Stimulated activated CD4-positive, alpha-beta T cell treated with anti-CD3 and anti-CD28 coated beads, Interleukin-15, amount 100 ng/mL, for 1 hour (primary cell): ENCODE measurements around the gene BNIP3.
"Not testable (repeated sequence)": the region's sequence is repeated elsewhere in the genome, so short reads cannot be mapped to it uniquely, and the experiment has no call there.

Experiments used
- DNase-seq, 2 donors: peaks; one replicate each; pipeline ENCODE4 v3.0.0-alpha.2; 2020; ENCODE audit warnings: low read depth in 1 of 2, low spot score in 1 of 2

BNIP3 gene

DNA sequence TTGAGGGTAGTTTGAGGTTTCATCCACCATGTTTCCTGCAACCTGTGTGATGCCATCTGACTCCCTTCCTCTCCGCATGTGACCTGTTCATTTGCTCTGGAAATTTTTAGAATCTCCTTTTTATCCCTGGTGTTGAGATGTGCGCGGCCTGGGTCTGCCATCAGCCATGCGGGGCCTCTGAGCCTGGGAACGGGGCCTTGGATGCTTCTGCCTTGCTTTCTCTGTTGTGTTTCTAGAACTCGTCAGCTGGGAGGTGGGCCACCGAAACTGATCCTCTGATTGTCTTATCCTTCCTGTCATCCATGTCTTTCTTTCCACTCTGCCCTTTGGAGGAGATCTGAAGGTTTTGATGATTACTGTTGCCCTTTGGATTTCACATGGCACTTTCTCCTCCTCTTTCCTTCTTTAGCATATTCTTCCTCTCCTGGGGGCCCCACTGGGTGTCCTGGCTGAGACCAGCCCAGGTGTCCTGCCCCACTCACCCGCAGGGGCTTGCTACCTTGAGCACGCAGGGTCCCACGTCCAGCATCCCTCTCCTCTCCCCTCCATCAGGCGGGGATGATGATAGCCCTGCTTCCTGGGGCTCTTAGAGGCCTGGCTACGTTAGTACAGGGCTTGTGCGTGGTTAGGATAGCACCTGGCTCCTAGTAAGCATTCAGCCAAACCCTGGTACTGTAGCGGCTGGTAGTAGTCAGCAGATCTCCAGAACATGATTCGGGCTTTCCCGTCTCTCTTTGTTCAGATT lies 51.0 kb downstream of the BNIP3 start:
- DNase-seq, result no peak

DNA sequence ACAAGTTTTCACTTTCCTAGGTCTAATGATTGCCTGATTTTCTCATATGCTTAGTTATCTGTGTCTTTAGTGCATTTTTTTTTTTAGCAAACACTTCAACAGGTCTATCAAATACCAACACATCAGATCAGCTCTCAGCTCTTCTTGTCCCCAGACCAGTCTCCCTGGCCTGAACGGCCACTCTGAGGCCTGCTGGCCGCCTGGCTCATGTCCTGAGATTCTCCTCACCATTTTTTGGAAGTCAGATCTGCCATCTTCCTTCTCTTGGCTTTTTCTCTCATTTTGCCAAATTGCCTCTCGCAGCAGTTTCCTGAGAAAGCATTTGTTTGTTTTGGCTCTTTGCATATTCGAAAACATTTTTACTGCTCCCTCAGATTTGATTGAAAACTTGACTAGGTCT lies 51.6 kb downstream of the BNIP3 start:
- DNase-seq, result no peak

DNA sequence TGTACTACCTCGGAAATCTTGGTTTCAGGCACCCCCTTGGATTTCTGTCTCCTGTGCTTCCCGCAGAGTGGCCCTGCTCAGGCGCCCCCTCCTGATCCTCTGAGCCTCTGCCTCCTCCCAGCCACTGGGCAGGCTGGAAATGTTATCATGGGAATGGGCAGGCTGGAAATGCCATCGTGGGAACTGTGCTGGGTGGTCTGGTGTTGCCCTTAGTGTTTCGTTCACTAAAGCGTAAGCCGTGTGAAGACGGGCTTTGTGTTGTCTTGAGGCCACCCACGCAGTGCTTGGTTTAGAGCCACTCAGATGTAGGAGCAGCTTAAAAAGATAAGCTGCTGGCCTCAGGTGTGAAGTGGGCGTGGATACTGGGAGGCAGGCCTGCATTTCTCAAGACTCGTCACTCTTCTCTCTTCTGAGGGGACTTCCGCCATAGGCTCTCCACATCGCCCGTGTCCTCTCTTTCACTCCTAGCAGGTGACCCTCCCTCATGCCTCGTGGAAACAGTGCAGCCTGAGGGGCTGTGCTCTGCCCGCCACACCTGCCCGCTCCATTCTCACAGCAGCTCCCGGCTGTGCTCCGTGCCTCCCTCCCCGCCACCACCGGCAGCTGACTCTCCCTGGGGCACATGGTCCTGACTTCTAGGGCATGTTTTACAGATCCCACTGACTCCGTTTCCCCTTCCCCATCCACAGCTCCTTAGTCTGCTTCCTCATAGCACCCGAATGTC lies 52.4 kb downstream of the BNIP3 start:
- DNase-seq, result no peak

DNA sequence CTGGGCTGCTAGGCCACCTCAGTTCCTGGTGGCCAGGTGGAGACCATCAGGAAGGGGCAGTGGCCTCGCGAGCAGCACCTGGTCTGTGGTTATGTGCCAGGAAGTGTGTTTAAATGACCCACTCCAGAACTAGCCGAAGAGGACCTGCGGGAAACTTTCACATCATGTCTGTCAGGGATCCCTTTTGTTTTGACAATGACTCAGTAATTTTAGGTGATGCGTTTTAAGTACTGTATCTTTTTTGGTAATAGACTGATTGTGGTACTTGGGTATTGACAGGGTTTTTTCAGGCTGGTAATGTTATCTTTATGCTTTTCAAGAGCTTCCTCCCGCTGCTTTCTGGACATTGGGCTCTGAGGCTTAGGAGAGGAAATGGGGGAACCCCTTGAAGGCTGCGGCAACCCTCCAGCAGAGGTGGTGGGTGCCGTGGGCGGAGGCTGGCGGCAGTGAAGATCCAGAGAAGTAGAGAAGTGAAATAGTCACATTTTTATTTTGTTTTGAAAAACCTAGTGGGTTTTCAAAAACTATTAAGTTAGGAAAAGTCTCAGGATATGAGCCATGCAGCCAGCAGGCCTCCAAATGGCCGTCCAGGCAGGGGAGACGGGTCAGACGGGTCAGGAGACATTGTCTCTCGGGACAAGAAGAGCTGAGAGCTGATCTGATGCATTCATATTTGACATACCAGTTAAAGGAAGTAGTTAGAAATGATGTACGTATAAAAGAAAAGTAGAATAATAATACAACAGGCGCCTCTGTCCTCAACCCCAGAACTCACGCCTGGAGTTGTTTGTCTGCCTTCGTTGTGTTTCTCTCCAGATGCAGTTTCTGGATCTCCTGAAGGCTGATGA lies 53.3 kb downstream of the BNIP3 start:
- DNase-seq, result peak in 1 of 2 donors; percentile 31

DNA sequence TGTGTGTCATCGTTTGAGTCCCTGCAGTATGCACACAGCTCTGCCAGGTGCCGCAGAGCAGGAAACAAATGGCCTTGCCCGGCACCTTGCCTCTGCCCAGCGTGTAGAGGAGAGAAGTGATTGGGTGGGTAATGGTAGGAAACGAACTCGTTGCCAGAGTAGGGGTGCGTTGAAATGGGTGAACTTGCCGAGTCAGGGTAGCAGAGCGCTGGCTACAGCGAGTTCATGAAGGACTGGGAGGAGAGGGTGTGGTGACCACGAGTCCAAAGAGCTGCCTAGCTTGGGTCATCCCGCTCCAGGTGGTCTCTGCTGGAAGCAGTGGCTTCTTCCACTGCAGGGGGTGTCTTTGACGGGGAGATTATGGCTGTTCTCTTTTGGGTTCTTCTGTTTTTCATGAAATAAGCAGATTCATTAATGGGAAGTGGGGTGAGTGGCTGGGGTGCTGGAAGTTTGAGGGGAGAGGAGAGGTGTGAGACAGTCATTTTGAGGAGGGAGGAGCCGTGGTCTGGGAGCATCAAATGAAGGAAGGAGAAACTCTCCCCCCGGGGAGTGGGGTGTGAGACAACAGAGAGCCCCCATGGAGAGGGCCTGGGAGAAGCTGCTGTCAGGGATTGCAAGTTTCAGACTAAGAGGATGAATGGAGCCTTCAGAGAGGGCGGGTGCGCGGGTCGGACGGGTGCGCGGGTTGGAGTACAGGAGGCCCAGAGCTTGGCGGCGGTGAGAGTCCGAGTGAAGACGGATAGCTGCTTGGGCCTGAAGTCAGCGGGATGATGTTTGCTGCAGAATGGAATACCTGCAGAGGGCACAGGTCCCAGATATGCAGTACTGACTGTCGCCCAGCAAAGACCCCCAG lies 54.8 kb downstream of the BNIP3 start:
- DNase-seq, result no peak

DNA sequence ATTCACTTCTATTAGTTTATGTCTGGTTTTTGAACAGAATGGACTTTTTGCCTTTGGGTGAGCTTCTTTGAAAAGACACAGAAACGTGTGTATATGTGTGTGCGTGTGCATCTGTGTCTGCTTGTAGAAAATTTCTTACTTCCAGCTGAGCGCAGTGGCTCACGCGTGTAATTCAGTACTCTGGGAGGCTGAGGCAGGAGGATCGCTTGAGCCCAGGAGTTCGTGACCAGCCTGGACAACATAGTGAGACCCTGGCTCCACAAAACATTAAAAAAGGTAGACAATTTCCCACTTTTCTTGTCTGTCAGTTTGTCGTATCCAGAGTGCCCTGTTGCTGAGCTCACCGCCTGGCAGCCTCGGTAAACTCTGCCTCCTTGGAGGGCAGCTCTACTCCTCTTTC lies 55.5 kb downstream of the BNIP3 start:
- no peak for DNase-seq

DNA sequence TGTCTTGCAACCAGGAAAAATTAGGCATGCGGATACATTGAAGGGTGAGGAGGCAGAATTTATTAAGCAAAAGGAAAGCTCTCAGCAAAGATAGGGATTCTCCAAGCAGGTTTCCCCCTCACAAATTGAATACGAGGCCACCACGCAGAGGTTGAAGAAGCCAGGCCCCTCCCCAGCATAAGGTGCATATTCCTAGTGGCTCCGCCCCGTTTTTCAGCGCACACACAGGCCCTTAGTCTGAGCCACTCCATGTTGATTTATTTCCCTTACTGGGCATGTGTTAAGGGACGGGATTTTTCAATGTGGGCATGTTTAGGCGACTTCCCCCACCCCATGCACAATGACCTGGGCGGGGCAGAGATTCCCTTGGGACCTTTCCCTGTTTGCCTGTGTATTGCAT lies 56.0 kb downstream of the BNIP3 start:
- no peak for DNase-seq

DNA sequence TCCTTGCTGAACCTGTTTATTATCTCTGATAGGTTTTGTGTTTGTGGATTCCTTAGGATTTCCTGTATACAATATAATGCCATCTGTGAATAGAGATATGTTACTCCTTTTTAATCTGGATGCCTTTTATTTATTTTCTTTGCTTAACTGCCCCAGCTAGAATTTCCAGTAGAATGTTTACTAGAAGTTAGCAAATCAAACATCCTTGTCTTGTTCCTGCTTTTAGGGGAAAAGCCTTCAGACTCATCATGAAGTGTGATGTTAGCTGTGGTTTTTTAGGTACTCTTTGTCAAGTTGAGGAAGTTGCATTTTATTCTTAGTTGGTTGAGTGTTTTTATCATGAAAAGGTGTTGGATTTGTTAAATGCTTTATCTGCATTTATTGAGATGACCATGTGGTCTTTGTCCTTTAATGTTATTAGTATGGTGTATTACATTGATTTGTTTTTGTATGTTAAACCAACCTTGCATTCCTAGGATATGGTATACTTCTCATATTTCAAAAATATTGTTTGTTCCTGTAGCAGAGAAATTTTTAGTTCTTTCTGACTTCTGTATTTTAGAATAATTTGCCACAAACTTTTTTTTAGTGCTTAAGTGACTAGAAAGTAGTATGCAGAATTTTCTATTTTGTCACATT lies 56.6 kb downstream of the BNIP3 start:
- no peak for DNase-seq

DNA sequence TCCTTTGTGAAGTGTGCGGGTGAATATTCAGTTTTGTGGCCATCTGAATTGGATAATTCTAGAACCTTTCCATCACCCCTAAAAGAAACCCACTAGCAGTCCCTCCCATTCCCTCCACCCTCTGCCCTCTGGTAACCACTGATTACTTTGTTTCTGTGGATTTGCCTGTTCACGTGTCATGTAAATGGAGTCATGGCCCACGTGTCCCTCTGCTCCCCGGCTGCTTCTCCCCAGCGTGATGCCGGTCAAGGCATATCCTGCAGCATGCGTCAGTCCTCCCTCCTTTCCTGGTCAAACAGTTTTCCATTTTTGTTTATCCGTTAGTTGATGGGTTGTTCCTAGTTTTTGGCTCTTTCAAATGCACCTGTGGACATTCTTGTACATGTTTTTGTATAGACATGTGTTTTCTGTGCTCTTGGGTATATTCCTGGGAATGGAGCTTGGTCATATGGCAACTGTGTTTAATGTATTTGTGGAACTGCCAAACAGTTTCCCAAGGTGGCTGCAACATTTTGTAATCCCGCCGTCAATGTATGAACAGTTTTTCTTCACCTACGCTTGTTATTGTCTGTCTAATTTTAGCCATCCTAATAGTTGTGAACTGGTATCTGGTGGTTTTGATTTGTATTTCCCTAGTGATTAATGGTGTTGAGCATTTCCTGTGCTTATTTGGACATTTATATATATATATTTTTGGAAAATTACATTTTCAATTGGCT lies 58.5 kb downstream of the BNIP3 start:
- DNase-seq, result no peak

DNA sequence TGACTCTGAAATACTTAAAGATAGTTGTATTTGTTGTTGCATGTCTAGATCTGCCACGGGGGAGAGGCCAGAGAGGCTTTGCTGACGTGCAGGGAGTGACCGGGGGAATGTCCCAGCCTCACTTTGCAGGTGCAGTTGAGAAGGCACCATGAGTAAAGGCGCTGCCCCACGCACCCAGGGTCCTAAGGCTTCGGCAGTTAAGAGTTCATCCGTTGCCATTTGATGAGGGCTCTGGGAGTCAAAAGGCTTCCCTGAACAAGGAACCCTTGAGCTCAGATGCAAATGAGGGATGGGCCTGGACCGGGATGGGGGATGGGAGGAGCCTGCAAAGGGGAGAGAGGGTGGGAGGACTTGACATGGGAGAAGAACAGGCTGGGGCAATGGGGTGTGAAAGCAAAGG lies 60.5 kb downstream of the BNIP3 start:
- no peak for DNase-seq

DNA sequence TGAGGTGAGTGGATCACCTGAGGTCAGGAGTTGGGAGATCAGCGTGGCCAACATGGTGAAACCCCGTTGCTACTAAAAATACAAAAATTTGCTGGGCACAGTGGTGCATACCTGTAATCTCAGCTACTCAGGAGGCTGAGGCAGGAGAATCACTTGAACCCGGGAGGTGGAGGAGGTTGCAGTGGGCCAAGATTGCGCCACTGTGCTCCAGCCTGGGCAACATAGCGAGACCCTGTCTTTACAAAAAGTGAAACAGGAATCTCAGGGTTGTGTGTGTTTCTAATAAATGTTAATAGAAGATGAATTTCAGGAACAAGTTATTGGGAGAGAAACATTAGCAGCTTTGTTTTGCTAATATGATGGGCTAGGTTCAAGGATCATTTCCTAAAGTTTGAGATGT lies 61.0 kb downstream of the BNIP3 start:
- no peak for DNase-seq

DNA sequence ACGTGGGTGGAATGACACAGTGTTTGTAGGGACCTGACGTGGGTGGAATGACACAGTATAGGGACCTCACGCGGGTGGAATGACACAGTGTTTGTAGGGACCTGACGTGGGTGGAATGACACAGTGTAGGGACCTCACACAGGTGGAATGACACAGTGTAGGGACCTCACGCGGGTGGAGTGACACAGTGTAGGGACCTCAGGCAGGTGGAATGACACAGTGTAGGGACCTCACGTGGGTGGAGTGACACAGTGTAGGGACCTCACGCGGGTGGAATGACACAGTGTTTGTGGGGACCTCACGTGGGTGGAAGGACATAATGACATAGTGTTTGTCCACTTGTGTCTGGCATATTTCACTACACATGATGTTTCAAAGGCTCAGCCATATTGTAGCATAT lies 61.6 kb downstream of the BNIP3 start:
- DNase-seq, result no peak

DNA sequence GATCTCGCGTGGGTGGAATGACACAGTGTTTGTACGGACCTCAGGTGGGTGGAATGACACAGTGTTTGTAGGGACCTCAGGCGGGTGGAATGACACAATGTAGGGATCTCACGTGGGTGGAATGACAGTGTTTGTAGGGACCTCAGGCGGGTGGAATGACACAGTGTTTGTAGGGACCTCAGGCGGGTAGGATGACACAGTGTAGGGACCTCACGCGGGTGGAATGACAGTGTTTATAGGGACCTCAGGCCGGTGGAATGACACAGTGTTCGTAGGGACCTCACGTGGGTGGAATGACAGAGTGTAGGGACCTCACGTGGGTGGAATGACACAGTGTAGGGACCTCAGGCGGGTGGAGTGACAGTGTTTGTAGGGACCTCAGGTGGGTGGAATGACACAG lies 62.3 kb downstream of the BNIP3 start:
- DNase-seq, result not testable (repeated sequence)
